ENCODE results near the gene KRT24.
"Not testable (repeated sequence)": the region's sequence is repeated elsewhere in the genome, so short reads cannot be mapped to it uniquely, and the experiment has no call there.

Gene KRT24

GRCh38 chr17:40703652-40704051 is at the start of gene KRT24:
KRT24 (minus strand) TSS chr17:40703752; CDS start chr17:40703693, 59 bp downstream.
- DNase-seq, result no peak

DNA sequence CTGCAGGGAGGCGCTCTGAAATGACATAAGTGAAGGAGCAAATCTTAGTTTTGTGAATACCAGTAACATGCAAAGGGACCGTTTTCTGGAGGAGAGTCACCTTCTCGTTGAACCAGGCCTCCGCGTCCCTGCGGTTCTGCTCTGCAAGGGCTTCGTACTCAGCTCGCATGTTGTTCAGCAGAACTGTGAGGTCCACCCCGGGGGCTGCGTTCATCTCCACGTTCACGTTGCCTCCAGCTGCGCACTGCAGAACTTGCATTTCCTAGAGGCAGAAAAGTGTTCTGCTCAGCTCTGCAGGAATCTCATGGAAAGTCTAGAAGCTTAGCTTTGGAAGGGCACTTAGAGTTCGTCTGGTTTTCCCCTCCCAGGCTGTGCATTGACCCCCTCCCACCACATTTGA is 47.5 kb upstream of the KRT24 start:
- DNase-seq, result no peak

DNA sequence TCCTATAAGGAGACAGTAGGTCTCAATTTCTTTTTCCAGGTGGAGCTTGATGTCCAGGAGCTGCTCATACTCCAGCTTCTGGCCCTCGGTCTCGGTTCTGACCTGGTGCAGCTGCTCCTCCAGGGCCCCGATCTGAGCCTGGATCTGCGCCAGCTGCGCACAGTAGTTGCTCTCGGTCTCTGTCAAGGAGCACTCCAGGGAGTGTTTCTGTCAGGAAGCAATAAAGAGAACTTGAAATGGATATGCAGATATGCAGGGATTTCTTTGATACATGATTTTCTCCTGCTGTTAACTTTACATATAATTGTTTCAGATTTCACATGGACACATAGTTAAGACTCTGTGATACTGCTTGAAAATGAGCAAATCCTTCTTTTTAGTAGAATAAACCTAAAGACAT is 46.8 kb upstream of the KRT24 start:
- no peak for DNase-seq

DNA sequence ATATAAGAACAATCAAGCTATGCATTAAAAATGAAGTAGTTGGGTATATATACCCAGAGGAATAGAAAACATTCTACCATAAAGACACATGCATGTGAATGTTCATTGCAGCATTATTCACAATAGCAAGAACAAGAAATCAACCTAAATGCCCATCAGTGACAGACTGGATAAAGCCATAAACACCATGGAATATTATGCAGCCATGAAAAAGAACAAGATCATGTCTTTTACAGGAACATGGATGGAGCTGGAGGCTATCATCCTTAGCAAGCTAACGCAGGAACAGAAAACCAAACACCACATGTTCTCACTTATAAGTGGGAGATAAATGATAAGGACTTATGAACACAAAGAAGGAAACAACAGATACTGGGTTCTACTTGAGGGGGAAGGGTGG is 45.1 kb upstream of the KRT24 start:
- not testable (repeated sequence) for DNase-seq

DNA sequence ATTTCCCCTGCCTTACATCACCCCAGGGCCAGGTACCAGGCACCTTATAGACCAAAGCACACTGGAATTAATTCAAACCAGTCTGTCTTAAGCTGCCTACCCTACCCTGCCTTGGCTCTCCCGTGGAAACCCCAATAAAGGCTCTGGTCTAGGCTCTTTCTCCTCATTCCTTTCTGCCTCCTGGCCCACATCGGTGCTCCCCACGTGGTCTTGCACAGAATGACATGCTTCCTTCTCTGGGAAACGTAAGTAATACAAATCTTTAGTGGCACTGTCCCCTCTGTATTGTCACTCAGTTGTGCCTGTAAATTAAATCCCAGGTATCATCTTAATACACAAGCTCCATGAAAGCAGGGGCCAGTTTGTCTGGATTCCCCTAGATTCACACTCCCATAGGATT is 35.0 kb upstream of the KRT24 start:
- no peak for DNase-seq

GRCh38 chr17:40735016-40735415 is 31.5 kb upstream of the KRT24 start:
- DNase-seq, result no peak

DNA sequence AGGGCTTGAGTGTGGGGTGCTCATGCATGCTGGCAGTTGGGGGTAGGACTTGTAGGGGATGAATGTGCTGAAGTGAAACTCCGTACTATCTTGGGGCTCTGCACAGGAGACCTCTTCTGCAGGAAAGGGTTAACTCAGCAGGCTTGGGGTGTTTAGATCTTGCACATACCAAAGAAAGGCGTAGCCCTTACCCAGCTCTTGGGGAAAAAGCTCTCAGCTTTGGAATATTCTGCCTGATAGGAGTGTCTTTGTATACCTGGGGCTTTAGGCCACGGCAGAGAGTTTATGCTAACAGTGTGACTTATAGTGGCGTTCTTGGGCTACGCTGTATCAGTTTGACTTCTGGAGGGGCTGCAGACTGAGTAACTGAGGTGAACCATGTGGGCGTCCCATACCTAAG is 30.5 kb upstream of the KRT24 start:
- DNase-seq, result no peak

DNA sequence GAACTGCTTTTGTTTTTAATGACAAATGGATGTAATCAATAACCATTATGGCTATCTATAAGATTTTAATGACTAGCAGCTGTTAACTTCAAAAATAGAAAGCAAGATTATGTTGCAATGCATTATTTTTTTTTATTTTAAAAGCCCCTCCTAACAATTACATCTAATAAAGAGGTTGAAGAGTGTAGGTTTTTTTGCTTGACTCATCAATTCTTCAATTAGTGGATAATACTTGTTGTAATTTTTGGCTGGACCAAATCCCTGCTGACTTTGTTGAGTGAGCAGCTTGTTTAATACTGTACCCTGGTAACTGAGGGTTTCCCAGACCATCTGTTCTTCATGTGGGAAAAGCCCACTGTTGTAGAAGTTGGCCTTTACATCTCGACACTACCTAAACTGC is 27.4 kb upstream of the KRT24 start:
- DNase-seq, result no peak

DNA sequence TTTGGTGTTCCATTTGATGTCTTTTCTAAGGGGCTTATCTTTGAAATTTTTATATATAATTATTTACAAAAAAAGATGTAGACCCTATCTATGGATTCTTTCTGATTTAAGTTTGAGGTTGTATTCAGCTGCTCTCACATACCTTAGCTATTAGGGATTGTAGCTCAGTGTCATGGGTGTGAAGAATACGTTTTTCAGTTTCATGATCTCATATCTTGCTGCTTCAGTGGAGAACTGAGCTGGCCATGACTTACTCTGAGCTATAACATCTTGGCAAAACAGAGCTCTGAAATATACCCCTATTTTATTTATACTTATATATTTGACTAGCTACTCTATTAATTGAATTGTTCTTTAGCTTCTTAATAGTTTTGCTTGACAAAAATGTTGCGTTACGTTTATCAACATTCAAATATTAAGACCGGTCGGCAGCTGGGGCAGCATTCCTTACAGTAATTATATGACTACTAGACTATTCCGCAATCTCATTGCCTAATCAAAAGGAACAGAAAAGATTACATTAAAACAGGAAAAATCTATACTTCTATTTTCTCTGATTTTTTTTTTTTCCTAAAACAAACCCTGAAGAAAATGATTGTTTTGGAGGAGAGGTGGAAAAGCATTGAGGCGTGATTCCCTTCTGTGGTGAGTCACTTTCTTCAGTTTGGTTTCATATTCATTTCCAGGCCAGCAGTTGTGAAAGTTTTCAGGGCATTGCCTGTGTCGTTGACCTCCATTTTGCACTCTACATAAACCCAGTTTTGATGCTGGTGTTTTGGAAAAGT is 24.1 kb upstream of the KRT24 start:
- no peak for DNase-seq

DNA sequence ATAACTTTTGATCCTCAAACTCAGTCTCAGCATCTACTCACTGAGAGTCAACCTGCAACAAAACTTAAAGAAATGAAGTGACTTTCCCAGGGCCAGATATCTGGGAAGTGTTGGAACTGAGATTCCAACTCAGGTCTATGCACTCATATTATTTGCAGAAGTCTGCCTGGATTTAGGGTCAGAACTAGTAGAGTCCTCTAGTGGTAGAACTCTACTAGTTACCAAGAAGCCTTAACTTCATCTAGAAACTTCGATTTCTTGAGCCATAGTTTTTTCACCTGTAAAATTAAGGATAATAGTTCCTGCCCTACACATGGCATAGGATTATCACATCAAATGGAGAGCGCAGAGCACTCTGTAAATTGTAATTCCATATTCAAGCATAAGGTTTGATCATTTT is 23.4 kb upstream of the KRT24 start:
- DNase-seq, result no peak

DNA sequence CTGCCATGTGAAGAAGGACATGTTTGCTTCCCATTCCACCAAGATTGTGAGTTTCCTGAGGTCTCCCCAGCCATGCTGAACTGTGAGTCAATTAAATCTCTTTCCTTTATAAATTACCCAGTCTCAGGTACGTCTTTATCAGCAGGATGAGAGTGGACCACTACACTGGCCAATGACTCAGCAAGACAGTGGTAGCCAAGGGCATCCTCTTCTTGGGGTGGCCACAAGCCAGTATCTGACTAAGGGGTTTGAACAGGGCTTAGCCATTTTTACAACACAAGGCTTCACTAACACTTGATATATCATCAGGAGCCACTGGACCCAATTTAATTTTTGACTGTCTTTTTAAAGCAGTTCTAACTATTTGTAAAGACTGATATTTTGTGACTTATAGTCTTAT is 21.1 kb upstream of the KRT24 start:
- DNase-seq, result no peak

DNA sequence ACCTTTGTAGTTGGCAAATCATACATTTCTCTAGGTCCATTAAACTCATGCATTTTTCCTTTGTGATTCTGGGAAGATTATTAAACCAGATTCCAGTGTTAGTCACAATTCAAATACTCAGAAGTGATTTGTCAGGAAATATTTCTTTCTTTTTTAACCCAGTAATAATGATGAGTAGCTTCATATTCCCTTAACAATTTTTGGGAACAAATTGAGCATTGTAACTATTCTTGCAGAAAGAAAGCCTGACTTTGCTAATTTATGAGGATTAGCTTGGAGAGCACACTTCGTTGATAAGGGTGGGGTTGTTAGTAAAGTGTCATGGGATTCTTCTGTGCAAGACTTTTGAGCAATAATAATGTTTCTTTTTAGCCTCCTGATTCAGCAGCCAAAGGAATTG is 18.7 kb upstream of the KRT24 start:
- DNase-seq, result no peak

GRCh38 chr17:40720899-40721298 is 17.3 kb upstream of the KRT24 start:
- no peak for DNase-seq

GRCh38 chr17:40718930-40719329 is 15.4 kb upstream of the KRT24 start:
- no peak for DNase-seq

DNA sequence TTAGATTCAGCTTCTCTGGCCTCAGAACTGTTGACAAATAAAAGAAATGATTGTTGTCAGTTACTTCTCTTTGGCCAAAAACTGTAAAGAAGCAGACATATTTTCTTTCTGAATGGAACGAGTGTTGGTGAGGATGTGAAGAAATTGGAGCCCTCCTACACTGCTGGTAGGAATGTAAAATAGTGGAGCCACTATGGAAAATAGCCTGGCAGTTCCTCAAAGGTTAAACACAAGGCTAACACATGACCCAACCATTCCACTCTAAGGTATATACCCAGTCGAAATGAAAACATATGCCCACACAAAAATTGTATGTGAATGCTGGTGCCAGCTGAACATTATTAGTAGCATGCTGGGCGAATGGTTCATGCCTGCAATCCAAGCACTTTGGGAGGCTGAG is 14.2 kb upstream of the KRT24 start:
- no peak for DNase-seq

- DNase-seq, result no peak
These were observed 10.9 kb upstream of the KRT24 start for GRCh38 chr17:40714473-40714872.

DNA sequence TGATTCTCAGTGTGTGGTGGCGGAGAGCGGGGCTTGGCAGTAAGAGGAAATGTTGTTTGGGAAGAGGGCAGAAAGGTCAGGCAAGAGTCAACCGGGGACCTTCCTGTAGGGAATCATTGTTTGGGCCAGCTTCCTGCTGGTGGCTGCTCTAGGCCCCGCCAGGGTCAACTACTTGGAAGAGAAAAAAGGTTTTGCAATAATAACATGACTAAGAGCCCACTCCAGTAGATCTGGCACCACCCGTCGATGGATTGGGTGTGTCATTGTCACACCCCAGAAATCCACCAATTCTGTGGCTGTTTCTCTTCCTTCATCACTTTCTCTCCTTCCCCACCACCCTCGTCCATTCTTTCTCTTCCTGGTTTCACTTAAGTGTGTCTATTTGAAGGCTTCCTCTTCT is 4.2 kb upstream of the KRT24 start:
- no peak for DNase-seq

DNA sequence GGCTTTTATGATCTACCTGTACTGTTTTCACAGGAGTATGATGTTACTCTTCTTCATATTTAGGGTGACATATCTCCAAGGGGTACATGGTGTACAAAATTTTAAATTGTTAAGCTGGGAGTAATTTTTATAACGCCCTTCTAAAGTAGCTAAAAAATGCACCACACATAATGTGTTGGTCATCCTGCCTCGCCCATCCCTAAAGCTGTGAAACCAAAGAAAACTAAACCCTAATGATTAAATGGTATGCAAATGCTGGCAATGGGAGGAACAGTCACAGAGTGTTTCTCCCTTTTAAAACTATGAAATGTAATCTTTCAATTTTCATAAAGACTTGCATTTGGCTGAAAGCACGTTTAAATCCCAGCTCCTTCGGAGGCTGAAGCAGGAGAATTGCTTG is 2.0 kb upstream of the KRT24 start:
- no peak for DNase-seq

GRCh38 chr17:40702271-40702670 is 1.3 kb downstream of the KRT24 start:
- no peak for DNase-seq

- no peak for DNase-seq
These were observed 3.7 kb downstream of the KRT24 start for GRCh38 chr17:40699853-40700252.

DNA sequence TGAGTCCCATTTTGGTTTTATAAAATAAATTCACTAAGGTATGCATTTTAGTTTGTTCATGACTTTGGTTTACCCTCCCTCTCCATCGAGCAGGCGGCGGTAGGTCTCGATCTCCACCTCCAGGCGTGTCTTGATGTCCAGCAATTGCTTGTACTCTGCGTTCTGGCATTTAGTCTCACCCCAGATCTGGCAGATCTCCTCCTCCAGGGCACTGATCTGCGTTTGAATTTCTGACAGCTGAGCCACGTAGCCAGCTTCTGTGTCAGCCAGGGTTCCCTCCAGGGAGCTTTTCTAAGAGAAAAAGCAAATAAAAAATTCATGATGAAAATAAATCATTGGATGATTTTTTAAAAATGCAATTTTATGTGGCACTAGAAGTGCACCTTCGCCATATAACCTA is 4.2 kb downstream of the KRT24 start:
- no peak for DNase-seq

- DNase-seq, result no peak
These were observed 6.3 kb downstream of the KRT24 start for GRCh38 chr17:40697297-40697696.

- DNase-seq, result no peak
These were observed 6.9 kb downstream of the KRT24 start for GRCh38 chr17:40696651-40697072.

DNA sequence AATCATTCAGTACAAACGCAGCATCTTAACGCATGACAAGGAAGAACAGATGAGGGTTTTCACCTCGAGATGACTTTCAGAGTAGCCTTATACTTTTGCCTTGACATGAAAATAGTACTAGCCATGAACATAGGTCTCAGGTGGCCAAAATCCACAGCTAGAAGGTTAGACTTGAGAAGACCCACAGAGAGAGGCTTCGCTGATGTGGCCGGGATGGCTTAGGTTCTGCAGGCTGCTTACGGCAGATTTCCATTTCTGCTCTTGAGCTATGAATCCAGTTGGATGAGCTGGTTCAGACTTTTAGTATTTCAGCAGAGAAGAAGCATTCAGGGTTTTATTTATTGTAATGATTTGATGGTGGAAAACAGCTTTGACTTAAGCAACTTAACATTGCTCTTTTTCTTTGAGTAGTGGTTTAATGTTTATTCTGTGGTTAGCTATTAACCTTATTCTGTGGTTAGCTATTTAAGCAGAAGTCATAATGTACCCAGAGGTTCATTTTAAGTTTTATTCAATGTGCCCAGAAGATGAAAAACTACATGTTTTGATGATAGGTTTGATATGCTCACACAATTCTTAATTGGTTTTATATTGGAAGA is 7.6 kb downstream of the KRT24 start:
- DNase-seq, result no peak

DNA sequence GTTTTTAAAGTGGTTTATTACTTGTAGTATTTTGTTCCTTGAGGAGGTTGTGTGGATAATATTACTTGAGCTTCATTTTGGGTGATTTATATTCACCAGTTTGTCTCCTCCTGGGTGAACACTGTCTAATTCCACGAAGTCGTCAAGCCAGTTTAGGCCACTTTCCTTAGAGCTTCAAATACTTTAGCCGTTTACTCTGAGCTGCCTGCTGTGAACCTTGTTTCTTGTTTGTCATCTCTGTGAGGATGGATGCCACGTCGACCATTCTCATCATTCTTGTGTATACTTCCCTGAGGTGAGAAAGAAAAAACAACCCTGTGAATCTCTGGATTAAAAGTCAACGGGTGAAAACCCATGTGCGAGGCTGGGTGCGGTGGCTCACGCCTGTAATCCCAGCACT is 9.0 kb downstream of the KRT24 start:
- no peak for DNase-seq
